ENCODE data around the gene ORC6.

Gene ORC6

GRCh38 chr16:46745617-46746016 lies 56.2 kb downstream of the ORC6 start:
- TF ChIP-seq CTCF (IDR thresholded peaks at IDR 0.05) = no peak
- no peaks in the 10 kb centered on the region for H3K27me3 ChIP-seq

GRCh38 chr16:46746821-46747776 lies 57.6 kb downstream of the ORC6 start:
- no peak overlapping the region for H3K4me3 ChIP-seq (ENCODE audit: low read depth in 1 of 2, low read length in 1 of 2)
- no peak for TF ChIP-seq CTCF (IDR thresholded peaks at IDR 0.05)

More at GRCh38 chr16:46745617-46746016, 56.2 kb downstream of the ORC6 start:
- Histone ChIP-seq H3K9me3 (no peaks in the 10 kb centered on the region), H3K27ac (no peak overlapping the region), H3K4me3 (ENCODE audit: low read depth in 1 of 2, low read length in 1 of 2) (no peak overlapping the region), H3K4me1 (ENCODE audit: control insufficient read depth in 1 of 2, insufficient read depth in 1 of 2, low read depth in 1 of 2, low read length in 1 of 2) (peaks cover 26 to 27% of the 10 kb centered on the region in 2 experiments), H3K36me3 (no peaks in the 10 kb centered on the region)

More at GRCh38 chr16:46746821-46747776, 57.6 kb downstream of the ORC6 start:
- H3K27ac ChIP-seq = no peak overlapping the region
- H3K4me1 ChIP-seq (ENCODE audit: control insufficient read depth in 1 of 2, insufficient read depth in 1 of 2, low read depth in 1 of 2, low read length in 1 of 2) = peaks cover 26 to 27% of the 10 kb centered on the region in 2 experiments
- H3K9me3 ChIP-seq = no peaks in the 10 kb centered on the region
- no peaks in the 10 kb centered on the region for H3K36me3 ChIP-seq
- no peaks in the 10 kb centered on the region for H3K27me3 ChIP-seq
